GM19193 (cell line): ENCODE results near the gene GOLT1A.

ENCODE experiments used
- POLR2A ChIP-seq: IDR thresholded peaks from 4 replicates; pipeline ENCODE4 v1.6.1; 2011; ENCODE audit not compliant: insufficient read depth, insufficient read length; ENCODE audit errors: extremely low read depth

GOLT1A gene

GRCh38 chr1:204205486-204205885 lies 8.3 kb downstream of the GOLT1A start:
- TF ChIP-seq POLR2A = no peak

- no peak for TF ChIP-seq POLR2A
Observed at GRCh38 chr1:204204944-204205343, 8.8 kb downstream of the GOLT1A start.

GRCh38 chr1:204203206-204203767 lies 10.5 kb downstream of the GOLT1A start:
- no peak for TF ChIP-seq POLR2A

- no peak for TF ChIP-seq POLR2A
Observed at GRCh38 chr1:204202481-204202880, 11.3 kb downstream of the GOLT1A start.

GRCh38 chr1:204201348-204202040 lies 12.3 kb downstream of the GOLT1A start:
- no peak for TF ChIP-seq POLR2A

- TF ChIP-seq POLR2A = no peak
Observed at GRCh38 chr1:204199579-204199978, 14.2 kb downstream of the GOLT1A start.

GRCh38 chr1:204198348-204199340 lies 15.1 kb downstream of the GOLT1A start:
- no peak for TF ChIP-seq POLR2A

GRCh38 chr1:204197068-204197467 lies 16.7 kb downstream of the GOLT1A start:
- TF ChIP-seq POLR2A = no peak

GRCh38 chr1:204196068-204196795 lies 17.6 kb downstream of the GOLT1A start, which contains the start of gene KISS1:
Gene KISS1, minus strand, starts transcription at chr1:204196491. Its CDS starts 3,615 bp downstream, at chr1:204192876.
- no peak for TF ChIP-seq POLR2A

- TF ChIP-seq POLR2A = no peak
Observed at GRCh38 chr1:204194771-204195170, 19.0 kb downstream of the GOLT1A start.

GRCh38 chr1:204194080-204194479 lies 19.7 kb downstream of the GOLT1A start:
- TF ChIP-seq POLR2A = no peak

GRCh38 chr1:204192589-204193352 lies 21.0 kb downstream of the GOLT1A start:
- no peak for TF ChIP-seq POLR2A

GRCh38 chr1:204192046-204192445 lies 21.7 kb downstream of the GOLT1A start:
- TF ChIP-seq POLR2A = no peak

GRCh38 chr1:204191456-204191855 lies 22.3 kb downstream of the GOLT1A start:
- TF ChIP-seq POLR2A = no peak
